Smooth muscle cell (in vitro differentiated cells): Measurements from ENCODE around the gene PDE6A. TPM values are rescaled to one million over a fixed set of nuclear protein-coding genes. Genes with fewer than 3 reads are reported as not detected.

Experiments
- DNase-seq: peaks from one replicate; lab custom pipeline; 2025; ENCODE audit not compliant: unreplicated experiment; lab: John Stamatoyannopoulos, UW
- H2AFZ ChIP-seq: fragments of 200-600 bp; sonication (generic); 2 replicates; pipeline ENCODE4 v1.6.0; 2016; ENCODE audit warnings: antibody characterized with exemption, low read depth, mild to moderate bottlenecking
- H3F3A ChIP-seq: fragments of 200-600 bp; sonication (generic); 2 replicates; pipeline ENCODE4 v1.6.0; 2017; ENCODE audit warnings: antibody characterized with exemption, low read depth
- H3K27ac ChIP-seq: fragments of 200-600 bp; sonication (generic); 2 replicates; pipeline ENCODE4 v1.5.1; 2016; ENCODE audit warnings: low read depth, mild to moderate bottlenecking
- H3K27me3 ChIP-seq: fragments of 200-600 bp; sonication (generic); 2 replicates; pipeline ENCODE4 v1.6.1; 2016; ENCODE audit warnings: low read depth, mild to moderate bottlenecking
- H3K36me3 ChIP-seq: fragments of 200-600 bp; sonication (generic); 2 replicates; pipeline ENCODE4 v1.5.1; 2016; ENCODE audit warnings: low read depth
- H3K4me1 ChIP-seq: fragments of 200-600 bp; sonication (generic); 2 replicates; pipeline ENCODE4 v1.5.1; 2016; ENCODE audit warnings: low read depth
- H3K4me2 ChIP-seq: fragments of 200-600 bp; sonication (generic); 2 replicates; pipeline ENCODE4 v1.6.0; 2016; ENCODE audit warnings: mild to moderate bottlenecking
- H3K4me3 ChIP-seq: fragments of 200-600 bp; sonication (generic); 2 replicates; pipeline ENCODE4 v1.5.1; 2016; ENCODE audit warnings: mild to moderate bottlenecking
- H3K79me2 ChIP-seq: fragments of 200-600 bp; sonication (generic); 2 replicates; pipeline ENCODE4 v1.6.0; 2016; ENCODE audit warnings: low read depth, mild to moderate bottlenecking
- H3K9ac ChIP-seq: fragments of 200-600 bp; sonication (generic); 2 replicates; pipeline ENCODE4 v1.6.0; 2016; ENCODE audit warnings: low read depth
- H3K9me3 ChIP-seq: fragments of 200-600 bp; sonication (generic); replicated peaks from 2 replicates; pipeline ENCODE4 v1.5.1; 2016; ENCODE audit warnings: low read depth
- H4K20me1 ChIP-seq: fragments of 200-600 bp; sonication (generic); 2 replicates; pipeline ENCODE4 v1.6.0; 2016; ENCODE audit warnings: low read depth
- CTCF ChIP-seq: fragments of 200-600 bp; sonication (generic); IDR thresholded peaks from 2 replicates; pipeline ENCODE4 v1.5.1; 2017; ENCODE audit warnings: borderline replicate concordance, mild to moderate bottlenecking, antibody characterized with exemption; ENCODE audit not compliant: insufficient read depth, poor library complexity, severe bottlenecking
- WGBS: methylation state at CpG from one replicate; pipeline ENCODE4 v1.1.7; 2016; ENCODE audit warnings: low lambda C conversion rate; 5-methylcytosine and 5-hydroxymethylcytosine counted together
- polyA plus RNA-seq: library from polyadenylated mRNA; unstranded; fragments of >200 nt; fragmentation: Nextera tagmentation; extraction: Ambion mirVana; gene quantifications from 2 replicates; pipeline ENCODE4 v1.2.1, GENCODE V29; 2016
- total RNA-seq: library from RNA; depleted of rRNA; stranded (reverse); fragments of >200 nt; gene quantifications from 2 replicates; pipeline ENCODE4 v1.2.3, GENCODE V29; 2014

Gene PDE6A
- total and polyA plus RNA-seq, 2 experiments from 2014 or later, result 0.05 TPM; not detected in 1

GRCh38 chr5:149959406-149960236 lies 15.0 kb upstream of the PDE6A start:
- Histone ChIP-seq H3K79me2 (no peaks in the 10 kb centered on the region), H3K36me3 (no peaks in the 10 kb centered on the region), H3K9me3 (no peaks in the 10 kb centered on the region), H3K4me1 (peaks cover 14% of the 10 kb centered on the region), H3K4me2 (peak overlapping the region; percentile 83), H3K27ac (peak overlapping the region; percentile 96), H3K27me3 (no peaks in the 10 kb centered on the region), H3F3A (peaks cover 7% of the 10 kb centered on the region), H2AFZ (peak overlapping the region; percentile 77), H3K4me3 (peak overlapping the region; percentile 89), H3K9ac (peak overlapping the region; percentile 86), H4K20me1 (peaks cover 3% of the 10 kb centered on the region)
- 33% methylated on average over 14 of the region's 14 CpGs for WGBS
- no peak for DNase-seq
- TF ChIP-seq CTCF, result peak; percentile 46

DNA sequence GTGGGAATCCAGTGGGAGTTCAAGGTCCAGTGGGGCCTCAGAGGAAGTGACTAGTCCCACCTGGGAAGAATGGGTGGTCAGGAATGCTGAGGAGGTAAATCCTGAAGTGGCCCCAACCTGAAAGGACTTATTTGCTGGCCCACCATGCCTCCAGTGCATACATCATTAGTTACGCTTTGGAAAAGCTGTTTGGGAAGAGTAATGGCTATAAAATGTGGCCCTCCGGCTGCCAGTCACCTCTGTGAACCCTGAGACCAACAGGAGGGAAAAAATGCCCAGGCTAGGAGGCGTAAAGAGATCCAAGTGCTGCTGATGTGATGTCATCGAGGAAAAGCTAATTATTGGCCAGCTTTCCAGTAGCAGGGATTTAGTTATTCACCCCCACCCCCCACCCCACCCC lies 13.3 kb upstream of the PDE6A start:
- Histone ChIP-seq H4K20me1 (peaks cover 3% of the 10 kb centered on the region), H2AFZ (no peak overlapping the region), H3K9ac (no peak overlapping the region), H3K4me1 (peaks cover 14% of the 10 kb centered on the region), H3K27ac (no peak overlapping the region), H3K27me3 (no peaks in the 10 kb centered on the region), H3K36me3 (no peaks in the 10 kb centered on the region), H3K4me3 (no peak overlapping the region), H3K4me2 (no peak overlapping the region), H3K9me3 (no peaks in the 10 kb centered on the region), H3F3A (peaks cover 7% of the 10 kb centered on the region), H3K79me2 (no peaks in the 10 kb centered on the region)
- TF ChIP-seq CTCF, result no peak
- no peak for DNase-seq
- 66% methylated on average over 4 of the region's 4 CpGs for WGBS

DNA sequence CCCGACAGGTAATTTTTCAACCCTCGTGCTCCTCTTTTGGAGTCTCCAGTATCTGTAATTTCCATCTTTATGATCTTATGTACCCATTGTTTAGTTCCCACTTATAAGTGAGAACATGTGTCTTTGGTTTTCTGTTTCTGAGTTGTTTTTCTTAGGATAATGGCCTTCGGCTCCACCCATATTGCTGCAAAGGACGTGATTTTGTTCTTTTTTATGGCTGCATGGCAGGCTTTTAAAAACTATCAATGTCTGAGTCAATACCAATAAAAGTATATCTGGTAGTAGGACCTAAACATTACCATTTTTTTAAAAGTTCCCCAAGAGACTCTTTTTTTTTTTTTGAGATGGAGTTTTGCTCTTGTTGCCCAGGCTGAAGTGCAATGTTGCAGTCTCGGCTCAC lies 12.1 kb upstream of the PDE6A start:
- Histone ChIP-seq H3K4me3 (no peak overlapping the region), H4K20me1 (no peaks in the 10 kb centered on the region), H2AFZ (no peak overlapping the region), H3K9ac (no peak overlapping the region), H3K36me3 (no peaks in the 10 kb centered on the region), H3K27me3 (no peaks in the 10 kb centered on the region), H3K79me2 (no peaks in the 10 kb centered on the region), H3K4me1 (peaks cover 12% of the 10 kb centered on the region), H3K4me2 (no peak overlapping the region), H3F3A (peaks cover 7% of the 10 kb centered on the region), H3K9me3 (no peaks in the 10 kb centered on the region), H3K27ac (no peak overlapping the region)
- no peak for DNase-seq
- 49% methylated on average over 5 of the region's 5 CpGs for WGBS
- no peak for TF ChIP-seq CTCF

- no peak overlapping the region for H3K27ac ChIP-seq
- no peak overlapping the region for H3K9ac ChIP-seq
- peaks cover 2% of the 10 kb centered on the region for H3F3A ChIP-seq
- no peak overlapping the region for H2AFZ ChIP-seq
- H3K79me2 ChIP-seq, result no peaks in the 10 kb centered on the region
- no peaks in the 10 kb centered on the region for H4K20me1 ChIP-seq
- H3K9me3 ChIP-seq, result no peaks in the 10 kb centered on the region
- DNase-seq, result no peak
- peaks cover 3% of the 10 kb centered on the region for H3K4me1 ChIP-seq
- H3K4me3 ChIP-seq, result no peak overlapping the region
- no peaks in the 10 kb centered on the region for H3K27me3 ChIP-seq
- no peaks in the 10 kb centered on the region for H3K36me3 ChIP-seq
- no peak for TF ChIP-seq CTCF
- 94% methylated on average over 6 of the region's 6 CpGs for WGBS
- no peak overlapping the region for H3K4me2 ChIP-seq
These were observed 10.2 kb upstream of the PDE6A start for GRCh38 chr5:149954798-149955197.
